HG02885 (cell line): Measurements from ENCODE around the gene C2orf66.

Experiments
- ATAC-seq: cut with Tn5 transposase; IDR thresholded peaks from one replicate; pipeline ENCODE4 v1.9.1; 2021; ENCODE audit warnings: mild to moderate bottlenecking; ENCODE audit not compliant: unreplicated experiment, poor library complexity

Gene C2orf66

DNA sequence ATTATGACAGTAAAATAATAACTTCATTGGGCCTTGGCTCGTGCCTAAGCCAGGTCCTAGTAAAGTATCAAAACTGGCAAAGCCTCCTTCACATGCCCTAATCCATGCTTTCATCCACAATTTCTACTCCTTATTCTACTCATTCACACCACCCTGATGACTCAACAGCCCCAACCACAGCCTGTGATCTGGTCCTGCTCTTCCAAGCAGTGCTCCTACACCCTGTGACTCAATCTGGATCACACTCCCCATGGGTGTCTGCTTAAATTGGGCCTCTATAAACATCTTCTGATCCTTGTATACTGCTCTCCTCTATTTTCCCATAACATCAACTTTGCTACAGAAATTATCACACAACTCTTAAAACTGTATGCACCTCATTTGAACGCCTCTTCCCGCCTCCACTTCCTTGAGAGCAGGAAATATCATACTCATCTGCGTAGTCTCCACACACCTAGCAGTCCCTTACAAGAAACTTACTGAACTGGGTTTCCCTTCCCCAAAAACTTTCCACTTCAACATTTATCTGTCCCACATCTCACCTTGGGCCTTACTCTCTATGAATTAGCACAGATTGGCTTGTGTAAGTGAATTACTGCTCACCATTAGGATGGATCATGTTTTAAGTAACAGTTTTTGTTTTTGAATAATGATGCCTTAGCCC is 25.6 kb downstream of the C2orf66 start:
- ATAC-seq = peak; percentile 67

DNA sequence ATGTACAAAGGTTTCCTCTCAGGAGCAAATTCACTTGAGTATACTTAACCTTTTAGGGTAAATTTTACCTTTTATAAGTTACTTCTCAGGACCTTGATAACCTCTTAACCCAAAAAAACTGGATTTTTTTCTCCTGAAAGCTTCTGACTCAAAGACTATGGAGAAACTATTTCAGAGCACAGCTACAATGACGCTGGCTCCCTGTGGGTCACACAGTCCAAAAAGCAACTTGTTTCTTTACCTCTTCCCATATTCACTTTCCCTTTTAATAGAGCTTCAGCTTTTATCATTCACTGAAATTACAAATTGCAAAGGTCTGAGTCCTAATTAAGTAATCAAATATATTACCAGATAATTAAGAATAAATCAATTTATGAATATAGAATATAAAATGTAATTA is 42.1 kb downstream of the C2orf66 start:
- ATAC-seq = no peak

DNA sequence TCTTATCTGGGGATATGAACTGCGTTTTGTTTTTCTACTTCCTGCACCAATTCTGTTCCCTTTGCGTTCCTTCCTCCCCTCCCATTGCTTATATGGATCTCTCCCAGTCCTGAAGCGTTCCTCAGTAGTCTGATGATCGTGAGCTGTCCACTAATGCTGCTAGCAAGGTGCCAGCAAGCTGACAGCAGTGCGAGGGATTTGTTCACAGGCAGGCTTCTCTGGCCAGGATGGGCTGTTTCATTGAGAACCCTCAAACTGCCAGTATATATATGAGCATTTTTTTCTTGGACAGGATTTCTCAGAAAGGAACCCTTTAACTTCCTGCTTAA is 49.8 kb downstream of the C2orf66 start:
- ATAC-seq = no peak

DNA sequence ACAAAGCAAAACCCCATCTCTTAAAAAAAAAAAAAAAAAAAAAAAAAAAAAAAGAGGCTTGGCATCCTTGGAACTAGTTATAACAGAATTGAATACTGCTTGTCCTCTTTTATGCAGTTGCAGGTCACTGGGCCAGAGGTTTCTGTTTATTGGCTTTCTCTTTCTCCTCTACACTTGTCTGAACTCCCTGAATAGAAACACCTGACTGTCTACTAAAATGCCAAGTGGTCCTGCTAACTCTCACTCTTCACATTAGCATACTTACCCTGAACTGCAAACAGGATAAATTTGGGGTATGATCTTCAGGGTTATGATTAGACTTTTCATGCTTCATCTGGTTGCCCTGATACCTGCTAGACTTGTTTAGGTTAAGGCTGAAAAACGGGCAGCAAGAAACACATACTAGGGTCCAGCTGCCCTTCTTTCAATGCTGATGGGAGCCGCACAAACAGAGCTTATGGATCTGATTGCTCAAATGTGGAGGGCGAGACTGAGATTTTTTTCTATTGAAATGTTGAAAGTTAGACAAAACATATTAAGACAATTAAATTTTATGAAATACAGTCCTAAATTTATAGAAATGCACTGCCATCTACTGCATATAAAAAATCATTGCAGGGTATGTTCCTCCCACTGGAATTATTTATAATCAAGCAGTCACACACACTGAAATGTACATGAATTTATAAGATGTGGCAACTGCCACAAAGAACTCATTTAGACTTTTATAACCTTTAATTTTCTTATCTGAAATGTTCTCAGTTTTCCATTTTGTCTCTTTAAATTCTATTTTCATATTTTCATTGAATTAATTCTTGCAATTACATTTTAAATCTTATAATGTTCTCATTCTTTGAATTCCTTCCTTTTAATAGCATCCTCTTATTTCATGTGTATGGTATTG is 50.4 kb downstream of the C2orf66 start:
- ATAC-seq = no peak
